HG03457 (cell line): Measurements from ENCODE around the gene TULP4.

Experiments used
- ATAC-seq: cut with Tn5 transposase; IDR thresholded peaks from one replicate; pipeline ENCODE4 v1.9.1; 2021; ENCODE audit warnings: moderate number of reproducible peaks; ENCODE audit not compliant: unreplicated experiment

Gene TULP4

GRCh38 chr6:158413814-158414565 lies 101.7 kb downstream of the TULP4 start:
- no peak for ATAC-seq

- no peak for ATAC-seq
Observed at GRCh38 chr6:158414851-158415262, 102.6 kb downstream of the TULP4 start.

- no peak for ATAC-seq
Observed at GRCh38 chr6:158415666-158416065, 103.4 kb downstream of the TULP4 start.

GRCh38 chr6:158416883-158417759 lies 104.9 kb downstream of the TULP4 start:
- ATAC-seq = no peak

GRCh38 chr6:158417760-158418098 lies 105.5 kb downstream of the TULP4 start:
- ATAC-seq = no peak

GRCh38 chr6:158418501-158418900 lies 106.2 kb downstream of the TULP4 start:
- no peak for ATAC-seq

GRCh38 chr6:158419339-158419909 lies 107.2 kb downstream of the TULP4 start:
- no peak for ATAC-seq

- no peak for ATAC-seq
Observed at GRCh38 chr6:158421381-158421780, 109.1 kb downstream of the TULP4 start.

- ATAC-seq = no peak
Observed at GRCh38 chr6:158422629-158423238, 110.5 kb downstream of the TULP4 start.

GRCh38 chr6:158431036-158431435 lies 118.8 kb downstream of the TULP4 start:
- ATAC-seq = no peak

- ATAC-seq = no peak
Observed at GRCh38 chr6:158431560-158431959, 119.3 kb downstream of the TULP4 start.

- no peak for ATAC-seq
Observed at GRCh38 chr6:158437571-158437970, 125.3 kb downstream of the TULP4 start.

- ATAC-seq = no peak
Observed at GRCh38 chr6:158438226-158438625, 126.0 kb downstream of the TULP4 start.

- ATAC-seq = peak; percentile 91
Observed at GRCh38 chr6:158439255-158439654, 127.0 kb downstream of the TULP4 start.

GRCh38 chr6:158441716-158442215 lies 129.5 kb downstream of the TULP4 start:
- ATAC-seq = no peak

GRCh38 chr6:158442306-158442705 lies 130.0 kb downstream of the TULP4 start:
- no peak for ATAC-seq

GRCh38 chr6:158445426-158446085 lies 133.3 kb downstream of the TULP4 start:
- ATAC-seq = no peak

GRCh38 chr6:158448856-158449255 lies 136.6 kb downstream of the TULP4 start:
- no peak for ATAC-seq

- no peak for ATAC-seq
Observed at GRCh38 chr6:158452191-158452590, 139.9 kb downstream of the TULP4 start.

GRCh38 chr6:158457131-158457530 lies 144.9 kb downstream of the TULP4 start:
- ATAC-seq = no peak
